HG02938 (cell line): ENCODE measurements around the gene LMO1.

ENCODE experiments used
- ATAC-seq: cut with Tn5 transposase; IDR thresholded peaks from one replicate; pipeline ENCODE4 v1.9.1; 2021; ENCODE audit warnings: mild to moderate bottlenecking, moderate library complexity; ENCODE audit not compliant: unreplicated experiment

The LMO1 gene

DNA sequence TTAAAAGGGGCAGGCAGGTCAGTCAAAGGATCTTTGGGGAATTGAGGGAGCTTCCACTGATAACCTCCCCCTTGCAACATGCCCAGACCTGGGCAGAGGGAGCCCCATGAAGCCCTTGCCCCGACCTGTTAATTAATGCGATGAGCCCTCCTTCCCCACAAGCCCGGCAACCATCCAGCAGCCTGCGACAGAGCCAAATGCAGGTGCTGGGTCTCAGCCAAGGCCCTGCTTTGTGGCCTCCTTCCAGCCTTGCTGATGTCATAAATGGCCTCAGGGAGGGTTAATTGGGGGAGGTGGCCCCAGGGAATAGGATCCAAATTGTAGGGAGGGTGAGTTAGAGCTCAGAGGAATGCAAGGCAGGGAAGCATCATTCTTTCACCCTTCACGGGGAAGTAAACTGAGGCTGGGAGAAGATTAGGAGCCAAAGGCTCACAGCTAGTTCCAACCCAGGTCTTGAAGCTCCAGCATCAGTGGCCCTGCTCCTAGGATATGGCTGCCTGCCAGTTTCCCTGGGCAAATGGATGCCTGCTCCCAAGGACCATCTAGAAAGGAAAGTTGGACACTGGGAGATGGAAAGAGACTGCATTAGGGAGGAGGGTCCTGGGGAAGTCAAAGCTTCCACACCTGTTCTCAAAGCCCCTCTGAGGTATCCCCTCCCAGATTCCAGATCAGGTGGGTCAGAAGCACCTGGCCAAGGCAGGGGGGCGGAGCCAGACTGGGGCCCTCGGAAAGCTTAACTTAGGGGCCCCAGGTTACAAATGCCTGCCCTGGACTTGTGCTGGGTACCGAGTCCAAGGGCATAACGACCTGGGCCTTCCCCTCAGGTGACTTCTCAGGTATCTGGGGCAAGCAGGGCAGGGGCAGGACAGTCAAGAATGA, 34.1 kb downstream of the LMO1 start:
- ATAC-seq, result no peak

DNA sequence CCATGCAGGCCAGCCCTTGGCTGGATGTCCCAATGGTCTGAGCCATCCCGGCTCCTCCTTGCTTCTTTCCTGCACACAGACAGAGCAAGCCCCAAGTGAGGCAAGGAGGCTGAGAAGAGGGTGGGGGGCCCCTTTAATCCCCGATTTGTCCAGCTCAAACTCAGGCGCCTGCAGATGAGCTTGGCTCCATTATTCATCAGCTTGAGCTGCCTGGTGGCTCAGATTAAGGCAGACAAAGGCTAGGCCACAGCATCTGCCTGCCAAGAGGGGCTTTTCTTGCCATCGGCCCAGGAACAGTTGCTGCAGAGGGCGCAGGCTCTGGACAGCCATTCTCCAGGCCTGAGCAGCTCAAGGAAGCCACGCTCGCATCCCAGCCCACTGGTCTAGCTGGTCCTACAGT, 35.4 kb downstream of the LMO1 start:
- ATAC-seq, result no peak

DNA sequence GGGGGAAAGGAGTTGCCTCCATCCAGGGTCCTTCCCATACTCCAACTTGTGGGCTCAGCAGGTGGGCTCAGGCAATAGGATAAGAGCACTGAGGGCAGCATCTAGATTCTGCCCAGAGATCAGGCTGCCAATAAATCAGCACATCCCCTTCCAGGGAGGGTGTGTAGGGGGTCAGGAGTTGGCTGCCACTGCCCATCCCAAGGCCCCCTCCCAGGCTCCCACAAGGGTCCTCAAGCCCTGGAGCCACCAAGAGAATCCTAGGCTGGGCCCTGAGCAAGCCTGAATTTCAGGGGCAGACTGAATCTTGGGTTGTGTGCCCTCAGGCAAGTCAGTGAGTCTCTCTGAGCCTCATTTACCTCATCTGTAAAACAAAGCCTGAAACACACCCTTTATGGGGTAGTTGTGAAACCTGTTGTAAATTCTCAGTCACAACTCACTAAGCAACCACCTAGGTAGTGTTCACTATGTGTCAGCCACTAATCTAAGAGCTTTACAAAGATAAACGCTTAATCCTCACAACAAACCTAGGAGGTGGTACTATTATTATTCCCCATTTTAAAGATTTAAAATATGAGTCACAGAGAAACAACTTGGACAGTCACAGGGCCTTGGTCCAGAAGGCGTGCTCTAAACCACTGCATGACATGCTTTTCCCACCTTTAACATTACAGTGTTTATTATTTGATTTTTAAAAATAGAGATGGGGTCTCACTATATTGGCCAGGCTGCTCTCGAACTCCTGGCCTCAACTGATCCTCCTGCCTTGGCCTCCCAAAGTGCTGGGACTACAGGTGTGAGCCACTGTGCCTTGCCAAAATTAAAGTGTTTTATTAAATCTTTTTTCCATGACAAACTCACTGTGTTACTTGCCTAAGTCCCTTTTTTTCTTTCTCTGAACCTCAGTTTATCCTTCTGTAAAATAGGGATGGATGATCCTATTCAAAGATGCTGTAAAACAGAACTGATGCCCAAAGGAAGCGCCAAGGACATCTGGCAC, 36.2 kb downstream of the LMO1 start:
- ATAC-seq, result no peak

DNA sequence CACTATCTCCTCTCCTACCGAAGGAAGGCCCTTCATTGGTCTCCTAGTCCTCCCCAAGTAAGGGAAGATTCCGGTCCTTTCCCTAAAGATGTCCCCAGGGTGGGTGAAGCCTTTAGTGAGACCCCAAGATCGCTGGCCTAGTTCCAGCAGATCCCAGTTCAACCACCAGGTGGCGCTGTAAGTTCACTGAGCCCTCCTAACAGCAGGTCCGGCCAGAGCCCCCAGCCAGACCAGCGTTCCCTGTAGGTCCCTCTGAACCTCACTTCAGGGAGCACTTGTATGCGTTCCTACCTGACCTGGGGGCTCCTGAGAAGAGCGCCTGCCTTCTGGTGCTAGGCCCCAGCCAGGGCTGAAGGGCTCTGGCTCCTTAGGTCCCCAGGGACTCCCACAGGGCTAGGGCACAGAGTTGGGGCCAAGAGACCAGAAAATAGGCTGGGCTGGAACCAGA, 38.1 kb downstream of the LMO1 start:
- peak; percentile 46 for ATAC-seq

DNA sequence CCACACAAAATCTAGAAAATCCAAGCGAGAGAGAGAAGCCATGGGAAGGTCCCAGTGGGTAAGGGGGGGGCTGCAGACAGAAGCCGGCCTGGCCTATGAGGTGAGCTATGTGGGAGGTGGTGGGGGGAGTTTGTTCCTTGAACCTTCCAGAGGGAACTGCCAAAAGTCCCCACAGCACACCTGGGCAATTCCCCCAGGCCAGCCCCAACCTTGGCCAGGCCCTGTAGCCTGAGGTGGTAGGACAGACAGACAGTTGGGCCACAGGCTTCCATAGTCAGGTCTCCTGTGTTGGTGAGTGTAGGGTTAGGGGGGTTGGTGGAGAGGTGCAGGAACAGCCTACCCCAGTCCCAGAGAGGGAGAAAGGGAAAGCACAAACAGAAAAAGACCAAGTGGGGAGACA, 39.0 kb downstream of the LMO1 start:
- no peak for ATAC-seq

DNA sequence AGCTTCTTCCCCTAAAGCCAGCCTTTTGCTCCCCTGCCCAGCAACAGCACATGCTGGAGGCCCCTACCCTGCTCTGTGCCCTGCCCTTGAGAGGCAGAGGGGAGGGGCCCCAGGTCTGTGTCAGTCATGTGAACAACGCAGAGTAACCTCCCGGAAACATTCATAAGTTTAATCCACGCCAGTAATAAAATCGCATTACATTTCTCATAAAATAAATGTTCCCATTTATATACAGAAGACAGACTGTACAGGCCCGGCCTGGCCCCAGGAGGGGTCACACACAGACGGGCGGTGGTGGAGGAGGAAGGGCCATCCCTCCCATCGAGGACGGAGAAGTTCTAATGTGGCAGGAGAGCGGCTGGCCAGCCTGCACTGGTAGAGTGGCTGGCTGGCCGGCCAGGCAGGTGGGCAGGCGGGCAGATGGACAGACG, 39.5 kb downstream of the LMO1 start:
- no peak for ATAC-seq

DNA sequence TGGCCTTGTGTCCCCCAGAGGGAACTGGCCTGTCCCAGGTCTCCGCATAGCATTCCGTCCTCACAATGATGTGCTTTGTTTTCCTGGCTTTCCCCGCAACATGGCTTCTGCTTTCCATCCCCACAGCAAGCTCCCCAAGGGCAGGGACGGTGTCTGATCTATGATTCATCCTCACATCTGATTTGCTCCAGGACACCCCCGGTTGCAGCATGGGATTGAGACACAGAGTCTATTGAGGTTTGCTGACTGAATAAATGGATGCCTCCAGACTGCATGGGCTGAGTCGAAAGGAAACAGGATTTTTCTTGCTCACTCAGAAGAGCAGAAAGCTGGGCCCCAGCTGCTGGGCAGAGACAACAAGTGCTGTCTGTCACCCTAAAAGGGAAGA, 40.2 kb downstream of the LMO1 start:
- no peak for ATAC-seq

DNA sequence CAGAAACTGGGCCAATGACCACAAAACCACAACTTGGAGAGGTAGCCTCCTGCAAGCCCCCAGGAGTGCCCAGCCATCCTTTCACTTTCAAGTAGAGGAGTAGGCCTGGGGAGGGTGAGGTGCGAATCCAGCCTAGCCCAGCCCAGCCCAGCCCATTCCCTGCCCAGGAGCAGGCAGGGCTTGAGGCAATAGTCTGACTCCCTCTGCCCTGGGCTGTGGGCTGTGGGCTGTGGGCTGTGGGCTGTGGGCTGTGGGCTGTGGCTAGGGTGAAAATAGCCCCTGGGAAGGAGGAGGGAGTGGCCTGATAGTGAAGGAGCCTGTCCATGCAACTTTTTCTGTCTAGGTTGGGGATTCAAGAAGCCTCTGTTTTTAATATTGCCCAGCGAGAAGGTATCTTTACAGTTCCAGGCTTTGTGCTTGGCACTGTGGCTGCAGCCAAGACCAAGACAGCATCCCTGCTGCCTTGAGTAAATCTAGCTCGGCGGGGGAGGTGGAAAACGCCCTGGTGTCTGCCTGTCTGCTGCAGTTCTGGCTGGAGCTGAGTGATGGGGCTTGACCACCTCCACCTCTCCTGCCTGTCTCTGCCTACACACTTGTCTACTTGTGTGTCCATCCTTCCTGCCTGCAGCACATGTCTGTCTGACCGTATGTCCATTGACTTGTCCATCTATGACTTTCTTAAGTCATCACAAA, 40.7 kb downstream of the LMO1 start:
- ATAC-seq, result no peak

DNA sequence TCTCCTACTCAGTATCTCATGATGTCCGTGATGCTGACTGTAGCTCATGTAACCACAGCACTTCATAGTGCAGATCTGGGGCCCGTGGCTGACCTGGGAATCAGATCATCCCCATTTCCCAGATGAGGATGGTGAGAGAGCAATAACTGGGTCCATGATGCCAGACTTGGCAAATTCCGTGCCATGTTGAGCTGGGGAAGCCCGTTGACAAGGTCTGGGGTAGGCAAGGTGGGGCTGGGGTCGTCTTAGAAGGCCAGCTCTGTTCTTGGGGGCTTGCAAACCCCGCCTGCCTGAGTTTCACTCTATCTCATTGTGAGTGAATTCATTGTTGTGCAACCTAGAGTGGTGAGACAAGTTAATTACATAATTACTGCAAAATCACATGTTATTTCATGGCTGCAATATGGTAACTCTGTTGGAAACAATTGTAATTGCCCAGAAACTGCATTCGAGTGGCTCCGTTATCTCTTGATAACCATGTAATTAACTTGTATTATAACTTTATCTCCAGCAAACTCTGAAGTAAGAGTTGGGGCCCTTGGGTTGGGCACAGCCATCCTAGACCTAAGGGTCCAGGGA, 41.7 kb downstream of the LMO1 start:
- ATAC-seq, result no peak

DNA sequence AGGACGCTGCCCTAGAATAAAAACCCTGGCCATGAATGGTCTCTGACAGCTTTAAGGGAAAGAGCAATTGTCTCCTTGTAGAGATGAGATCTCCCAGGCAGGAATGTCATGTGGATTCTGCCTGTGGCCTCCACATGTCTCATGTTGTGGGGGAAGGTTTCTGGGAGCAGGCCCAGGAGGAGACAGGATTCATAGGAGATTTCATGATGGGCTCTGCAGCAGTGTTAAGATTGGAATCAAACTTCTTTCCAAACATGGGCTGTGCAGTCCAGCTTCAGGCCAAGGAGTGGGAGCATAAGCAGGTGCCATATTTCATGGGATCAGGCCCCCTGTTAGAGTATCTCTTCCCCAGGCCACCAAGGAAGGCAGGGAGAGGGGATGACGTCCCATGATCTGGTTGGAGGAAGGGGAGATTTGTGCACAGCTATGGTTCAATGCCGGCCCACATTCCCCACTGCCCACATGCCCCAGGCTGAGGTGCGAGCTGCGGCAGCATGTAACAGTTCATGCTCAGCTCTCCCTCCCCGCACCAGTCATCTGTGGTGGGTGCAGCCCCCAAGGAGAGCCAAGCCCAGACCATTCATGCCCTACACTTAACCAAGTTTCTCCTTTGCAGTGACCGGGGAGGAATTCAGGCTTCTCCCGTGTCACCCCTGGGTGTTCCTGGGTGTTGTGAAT, 42.5 kb downstream of the LMO1 start:
- ATAC-seq, result no peak

DNA sequence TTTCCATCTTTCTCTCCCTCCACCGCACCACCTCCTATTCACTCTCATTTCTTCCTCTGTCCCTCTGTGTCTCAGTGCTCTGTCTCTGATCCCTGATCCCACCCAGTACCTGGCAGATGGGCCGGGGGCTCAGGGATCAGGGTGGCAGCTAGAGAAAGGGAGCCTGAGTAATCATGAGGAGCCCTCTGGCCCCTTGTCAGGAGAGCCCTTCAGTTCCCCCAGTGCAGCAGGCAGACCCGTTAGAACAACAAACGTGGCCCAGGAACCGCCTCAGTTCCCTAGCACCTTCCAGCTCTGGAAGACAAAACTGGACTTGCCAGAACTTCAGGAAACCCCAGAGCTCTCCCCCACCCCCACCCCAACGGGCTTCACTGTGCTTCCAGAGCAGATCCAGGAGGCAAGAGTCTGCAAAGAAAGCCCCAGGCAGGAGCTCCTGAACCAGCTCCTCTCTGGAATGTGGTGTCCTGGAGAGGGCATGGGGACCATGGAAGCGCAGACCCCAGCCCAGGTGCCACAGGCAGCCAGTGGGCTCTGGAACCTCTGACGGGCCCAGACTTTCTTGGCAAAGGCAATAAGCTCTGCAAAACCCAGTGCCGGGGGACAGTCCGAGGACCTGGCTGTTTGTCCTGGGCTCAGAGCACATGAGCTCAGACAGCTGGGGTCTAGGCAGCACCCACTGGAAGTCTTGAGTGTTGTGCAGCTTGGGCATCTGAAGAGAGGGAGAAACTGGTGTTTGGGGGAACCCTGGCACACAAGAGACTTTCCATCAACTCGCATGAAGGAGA, 43.2 kb downstream of the LMO1 start:
- no peak for ATAC-seq

DNA sequence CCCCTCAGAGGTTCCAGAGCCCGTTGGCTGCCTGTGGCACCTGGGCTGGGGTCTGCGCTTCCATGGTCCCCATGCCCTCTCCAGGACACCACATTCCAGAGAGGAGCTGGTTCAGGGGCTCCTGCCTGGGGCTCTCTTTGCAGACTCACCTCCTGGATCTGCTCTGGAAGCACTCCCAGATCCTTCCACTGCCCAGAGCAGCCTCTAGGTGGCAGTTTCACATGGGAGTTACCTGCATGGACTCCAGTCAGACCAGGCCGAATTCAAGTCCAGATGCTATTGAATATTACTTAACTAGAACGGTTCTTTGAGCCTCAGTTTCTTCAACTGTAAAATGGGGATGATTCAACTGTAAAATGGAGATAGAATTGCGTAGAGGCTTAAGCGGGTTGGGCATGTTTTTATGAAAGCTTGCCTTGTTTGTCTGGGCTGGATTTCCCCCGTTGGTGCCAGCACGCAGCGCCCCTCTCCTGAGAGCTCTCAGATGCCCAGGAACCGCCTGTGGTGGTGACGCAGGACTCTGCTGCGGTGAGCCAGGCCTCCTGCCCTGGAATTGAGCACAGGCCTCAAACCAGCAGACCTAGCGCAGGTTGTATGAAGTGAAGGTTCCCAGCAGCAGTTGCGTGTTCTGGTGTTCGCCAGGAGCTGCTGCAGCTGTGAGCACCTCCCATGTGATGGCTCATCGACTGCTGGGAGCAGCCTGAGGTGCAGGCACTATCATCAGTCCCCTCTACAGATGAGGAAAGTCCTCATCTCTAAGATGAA, 44.2 kb downstream of the LMO1 start:
- no peak for ATAC-seq

DNA sequence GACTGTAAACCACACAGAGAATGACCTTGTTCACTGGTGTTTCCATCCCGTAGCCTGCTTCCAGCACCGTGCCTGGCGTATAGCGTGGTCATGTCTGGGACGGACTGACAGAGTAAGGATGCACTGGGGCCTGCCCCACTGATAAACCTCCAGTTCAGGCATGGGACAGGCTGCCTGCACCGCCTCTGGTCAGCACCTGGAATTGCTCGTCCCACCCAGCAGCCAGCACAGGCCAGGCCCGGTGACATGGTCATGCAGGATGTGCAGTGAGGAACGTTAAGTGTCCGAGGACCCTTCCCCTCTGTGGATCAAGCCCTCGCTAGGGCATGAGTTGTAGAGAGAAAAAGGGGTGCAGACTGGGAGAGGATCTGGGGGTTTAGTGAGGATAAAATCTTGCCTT, 44.8 kb downstream of the LMO1 start:
- ATAC-seq, result no peak

DNA sequence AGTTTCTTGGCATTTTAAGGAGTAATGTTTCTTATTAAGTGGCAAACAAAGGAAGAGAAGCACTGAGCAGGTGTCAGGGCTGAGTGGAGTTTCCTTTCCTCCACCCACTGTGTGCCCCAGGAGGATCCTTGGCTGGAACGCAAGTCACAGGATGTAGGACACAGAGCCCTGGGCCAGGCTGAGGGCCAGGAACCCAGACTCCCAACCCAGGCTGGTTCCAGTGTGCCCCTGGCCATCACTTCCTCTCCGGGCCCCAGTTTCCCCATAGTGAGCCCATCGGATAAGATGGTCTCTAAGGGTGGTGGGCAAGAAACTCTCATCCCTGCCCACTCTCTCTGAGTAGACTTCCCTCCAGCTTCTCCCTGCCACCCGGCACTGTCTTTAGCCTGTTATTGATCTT, 45.3 kb downstream of the LMO1 start:
- ATAC-seq, result no peak

DNA sequence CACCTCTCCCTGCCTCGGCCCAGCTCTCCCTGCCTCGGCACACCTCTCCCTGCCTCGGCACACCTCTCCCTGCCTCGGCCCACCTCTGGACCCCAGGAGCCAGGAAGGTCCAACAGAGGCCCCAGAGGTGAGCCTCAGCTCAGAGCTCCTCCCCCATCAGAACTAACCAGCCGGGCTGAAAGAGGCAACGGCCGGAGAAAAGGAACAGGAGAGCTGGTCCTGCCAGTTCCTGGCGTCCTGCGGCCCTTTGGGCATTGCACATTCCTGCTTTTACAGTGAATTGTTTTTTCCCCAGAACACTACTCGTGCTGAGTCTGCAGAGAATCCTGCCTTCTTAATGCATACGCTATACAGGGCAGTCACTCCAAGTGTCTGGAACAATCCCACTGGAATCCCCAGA, 45.8 kb downstream of the LMO1 start:
- ATAC-seq, result no peak

DNA sequence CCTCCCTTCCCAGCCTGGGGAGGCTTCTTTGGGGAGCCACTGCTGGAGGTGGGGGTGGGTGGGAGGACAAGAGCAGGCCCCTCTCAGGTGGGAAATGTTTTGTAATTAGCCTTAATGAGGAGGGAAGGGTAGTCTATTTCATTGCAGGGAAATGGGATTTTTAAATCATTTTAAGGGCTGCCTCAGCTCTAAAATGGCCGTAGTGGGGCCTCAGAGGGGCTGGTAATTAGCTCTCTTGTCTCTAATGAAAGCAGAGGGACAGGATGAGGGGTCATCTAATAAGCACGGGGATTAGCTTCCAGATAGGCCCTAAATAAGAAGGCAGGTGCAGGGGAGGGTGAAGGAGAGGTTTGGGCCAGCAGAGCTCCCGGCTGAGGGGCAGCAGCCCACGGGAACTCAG, 46.5 kb downstream of the LMO1 start:
- ATAC-seq, result no peak

DNA sequence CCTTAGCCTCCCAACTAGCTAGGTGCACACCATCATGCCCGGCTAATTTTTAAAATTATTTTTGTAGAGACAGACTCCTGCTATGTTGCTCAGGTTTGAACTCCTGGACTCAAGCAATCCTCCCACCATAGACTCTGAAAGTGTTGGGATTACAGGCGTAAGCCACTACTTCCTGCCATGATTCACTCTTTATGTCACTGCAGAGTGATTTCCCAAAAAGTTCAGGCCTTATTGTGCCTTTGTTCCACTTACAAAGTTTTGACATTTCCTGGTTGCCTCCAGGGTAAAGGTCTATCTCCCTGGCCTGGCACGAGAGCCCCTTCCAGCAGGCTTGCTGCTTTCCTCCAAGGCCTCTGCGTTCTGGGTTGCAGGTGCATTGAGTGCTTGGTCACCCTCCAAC, 50.3 kb downstream of the LMO1 start:
- ATAC-seq, result no peak

DNA sequence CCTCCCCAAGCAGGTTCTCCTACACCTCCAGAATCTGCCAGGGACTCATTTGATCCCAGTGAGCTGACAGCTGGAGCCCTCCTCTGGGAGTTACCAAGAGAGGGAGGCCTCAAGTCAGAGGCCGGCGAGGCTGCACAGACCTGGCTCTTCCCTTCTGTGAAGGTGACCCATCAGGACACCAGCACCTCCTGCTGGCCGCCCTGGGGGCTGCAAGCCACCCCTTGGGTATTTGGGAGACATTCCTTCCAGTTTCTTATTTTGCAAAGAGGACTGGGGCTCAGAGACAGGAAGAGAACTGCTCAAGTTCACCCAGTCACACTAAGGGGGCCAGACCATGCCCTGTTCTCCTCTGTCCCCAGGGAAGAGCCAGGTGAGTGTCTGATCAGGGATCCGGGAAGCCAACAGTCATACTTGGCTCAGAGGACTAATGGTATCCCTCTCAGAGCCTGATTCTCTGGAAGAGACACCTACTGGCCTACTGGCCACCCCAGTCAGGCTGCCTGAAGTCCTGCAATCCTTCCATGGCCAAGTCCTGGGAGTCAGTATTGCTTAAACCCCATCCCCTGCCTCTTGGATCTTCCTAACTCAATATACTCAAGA, 54.4 kb downstream of the LMO1 start:
- no peak for ATAC-seq
